GM12878 (cell line): ENCODE results near the gene NUB1. TPM values are rescaled to one million over a fixed set of nuclear protein-coding genes. Genes with fewer than 3 reads are reported as not detected.

Experiments
- ATAC-seq: fragments of 200-7000 bp; cut with Tn5 transposase; 3 replicates; pipeline ENCODE4 v1.9.1; 2020; ENCODE audit warnings: mild to moderate bottlenecking, moderate library complexity
- BruUV-seq: library from RNA; stranded (reverse); fragments of 400-500 nt; replicated peaks from 2 replicates; lab custom pipeline; 2021; lab: Mats Ljungman, UMichigan
- CTCF ChIA-PET: fragments of 300-600 bp; sonication (Branson Sonifier 250); formaldehyde crosslinking; extraction: SDS; loops from one replicate; lab custom pipeline; 2021; ENCODE audit warnings: inconsistent platforms; lab: Yijun Ruan, JAX
- POLR2A ChIA-PET: fragments of 350-600 bp; formaldehyde crosslinking; extraction: SDS; loops from one replicate; lab custom pipeline; 2021; ENCODE audit warnings: inconsistent platforms; lab: Charles Lee
- RAD21 ChIA-PET: fragments of 300-600 bp; sonication (Branson Sonifier 250); formaldehyde crosslinking; loops from one replicate; lab custom pipeline; 2023; ENCODE audit warnings: antibody characterized with exemption; ENCODE audit not compliant: unreplicated experiment; lab: Charles Lee
- SMC1A ChIA-PET: fragments of 300-600 bp; sonication (Branson Sonifier 250); formaldehyde crosslinking; loops from one replicate; lab custom pipeline; 2023; ENCODE audit not compliant: unreplicated experiment, uncharacterized antibody; lab: Charles Lee
- DNase-seq: peaks from one replicate; pipeline ENCODE4 v3.0.0-alpha.2; 2011; ENCODE audit warnings: low read depth, low spot score
- FAIRE-seq: peaks from 3 replicates; lab custom pipeline; 2011; peaks lifted over from hg19 to GRCh38; lab: Jason Lieb, UNC
- H2AFZ ChIP-seq: 2 replicates; pipeline ENCODE4 v1.6.0; 2011; ENCODE audit warnings: low read depth, low read length, control low read depth; ENCODE audit not compliant: control insufficient read depth
- H3K27ac ChIP-seq: 2 replicates; pipeline ENCODE4 v1.5.1; 2011; ENCODE audit warnings: control low read depth; ENCODE audit not compliant: control insufficient read depth, insufficient read depth
- H3K27me3 ChIP-seq, 2 experiments: replicated peaks in 1 of 2; 2 replicates each; pipeline versions ENCODE4 v1.6.0 to v1.6.1; 2011; ENCODE audit warnings: low read length in 1 of 2; ENCODE audit not compliant: control insufficient read depth in 2 of 2, insufficient read depth in 2 of 2
- H3K36me3 ChIP-seq, 2 experiments: 2 replicates each; pipeline ENCODE4 v1.5.1; 2011; ENCODE audit warnings: low read length in 1 of 2; ENCODE audit not compliant: control insufficient read depth in 2 of 2, insufficient read depth in 2 of 2
- H3K4me1 ChIP-seq: 2 replicates; pipeline ENCODE4 v1.6.1; 2011; ENCODE audit warnings: mild to moderate bottlenecking, low read length, moderate library complexity, mixed read lengths; ENCODE audit not compliant: control insufficient read depth, insufficient read depth
- H3K4me2 ChIP-seq: 2 replicates; pipeline ENCODE4 v1.6.0; 2011; ENCODE audit warnings: control low read depth; ENCODE audit not compliant: control insufficient read depth, insufficient read depth
- H3K4me3 ChIP-seq: fragments of 200-600 bp; sonication (generic); 2 replicates; pipeline ENCODE4 v1.5.1; 2016
- H3K79me2 ChIP-seq: 2 replicates; pipeline ENCODE4 v1.6.0; 2011; ENCODE audit warnings: low read length; ENCODE audit not compliant: control insufficient read depth, insufficient read depth
- H3K9ac ChIP-seq: 2 replicates; pipeline ENCODE4 v1.8.0; 2011; ENCODE audit warnings: low read length, control low read depth, mixed read lengths; ENCODE audit not compliant: control insufficient read depth, insufficient read depth
- H3K9me3 ChIP-seq: replicated peaks from 3 replicates; pipeline ENCODE4 v1.5.1; 2011; ENCODE audit warnings: mild to moderate bottlenecking, low read length; ENCODE audit not compliant: control insufficient read depth, insufficient read depth
- H4K20me1 ChIP-seq: 2 replicates; pipeline ENCODE4 v1.6.0; 2011; ENCODE audit not compliant: control insufficient read depth, insufficient read depth
- CHD4 ChIP-seq: fragments of 200-600 bp; sonication (generic); IDR thresholded peaks from 2 replicates; pipeline ENCODE4 v1.6.1; 2016; ENCODE audit warnings: mild to moderate bottlenecking
- FOXK2 ChIP-seq: fragments of 450-650 bp; IDR thresholded peaks from 2 replicates; pipeline ENCODE4 v1.6.1; 2017; ENCODE audit warnings: mild to moderate bottlenecking, moderate library complexity
- IKZF2 ChIP-seq, 2 experiments: fragments of 450-650 bp; IDR thresholded peaks; 2 replicates each; pipeline ENCODE4 v1.6.1; 2017; ENCODE audit warnings: mild to moderate bottlenecking in 2 of 2, moderate library complexity in 2 of 2
- MEF2B ChIP-seq: fragments of 450-650 bp; IDR thresholded peaks from 2 replicates; pipeline ENCODE4 v1.6.1; 2018; ENCODE audit warnings: mild to moderate bottlenecking, moderate library complexity; ENCODE audit not compliant: partially characterized antibody, poor library complexity, severe bottlenecking
- NRF1 ChIP-seq: conservative IDR thresholded peaks from 2 replicates; pipeline ENCODE4 v1.6.1; 2011; ENCODE audit warnings: mild to moderate bottlenecking, low read depth, low read length, improper control_type of control experiment
- POLR2A ChIP-seq: IDR thresholded peaks from 2 replicates; pipeline ENCODE4 v1.6.1; 2011; ENCODE audit warnings: low read depth, mild to moderate bottlenecking, low read length
- RBBP5 ChIP-seq: fragments of 200-600 bp; sonication (generic); conservative IDR thresholded peaks from 2 replicates; pipeline ENCODE4 v1.6.1; 2016
- STAT1 ChIP-seq: fragments of 450-650 bp; conservative IDR thresholded peaks from 2 replicates; pipeline ENCODE4 v1.6.1; 2014; ENCODE audit warnings: antibody characterized with exemption, mild to moderate bottlenecking
- WGBS: methylation state at CpG from one replicate; pipeline ENCODE4 v1.1.6; 2016; ENCODE audit warnings: low lambda C conversion rate; ENCODE audit not compliant: insufficient replicate concordance, insufficient coverage; ENCODE audit errors: missing lambda C conversion rate; 5-methylcytosine and 5-hydroxymethylcytosine counted together
- in situ Hi-C: fragments of 300-500 bp; cut with MboI; formaldehyde crosslinking; loops from 9 replicates; pipeline ENCODE4 v1.14.3; 2018; ENCODE audit warnings: mixed read lengths
- intact Hi-C: fragments of 100-400 bp; cut with micrococcal nuclease; formaldehyde crosslinking; loops from one replicate; pipeline ENCODE4 v1.14.2; 2022; ENCODE audit not compliant: unreplicated experiment
- polyA plus RNA-seq, 11 experiments: library from polyadenylated mRNA; depleted of rRNA in 4 of 11; unstranded in 6 of 11; stranded (reverse) in 5 of 11; fragments of >200 nt; fragmentation: Nextera tagmentation in 4 of 11; fragmentation: Illumina TruSeq in 1 of 11; extraction: Ambion mirVana in 4 of 11; extraction: Trizol in 1 of 11; gene quantifications; 1 replicate in 1 of 11; 2 replicates in 10 of 11; pipeline versions ENCODE4 v1.2.1 to v1.2.3, GENCODE V29; 2011 to 2016; ENCODE audit warnings: inconsistent platforms in 2 of 11, missing spikeins in 2 of 11, low read depth in 1 of 11
- total RNA-seq, 4 experiments: library from RNA; depleted of rRNA in 3 of 4; stranded (reverse); fragments of >200 nt in 3 of 4; fragmentation: Illumina TruSeq in 1 of 4; extraction: Trizol in 1 of 4; gene quantifications; 2 replicates each; pipeline versions ENCODE4 v1.2.1 to v1.2.3, GENCODE V29; 2013 to 2021
- TF ChIP-seq, protein P1 (sequence below): fragments of 150-350 bp; IDR thresholded peaks from 2 replicates; pipeline ENCODE4 v1.6.1; 2016; ENCODE audit warnings: low read depth, low read length
- TF ChIP-seq, protein P2 (sequence below): fragments of 450-650 bp; IDR thresholded peaks from 2 replicates; pipeline ENCODE4 v1.6.1; 2017; ENCODE audit warnings: low read depth, mild to moderate bottlenecking, moderate library complexity

NUB1 gene
- total and polyA plus RNA-seq, 10 of the 15 experiments (the other 5 are each of a cell fraction or from before 2014, with no cell fraction given) = 24.1 to 102 (median 49.0) TPM

- TF ChIP-seq, protein P1, sequence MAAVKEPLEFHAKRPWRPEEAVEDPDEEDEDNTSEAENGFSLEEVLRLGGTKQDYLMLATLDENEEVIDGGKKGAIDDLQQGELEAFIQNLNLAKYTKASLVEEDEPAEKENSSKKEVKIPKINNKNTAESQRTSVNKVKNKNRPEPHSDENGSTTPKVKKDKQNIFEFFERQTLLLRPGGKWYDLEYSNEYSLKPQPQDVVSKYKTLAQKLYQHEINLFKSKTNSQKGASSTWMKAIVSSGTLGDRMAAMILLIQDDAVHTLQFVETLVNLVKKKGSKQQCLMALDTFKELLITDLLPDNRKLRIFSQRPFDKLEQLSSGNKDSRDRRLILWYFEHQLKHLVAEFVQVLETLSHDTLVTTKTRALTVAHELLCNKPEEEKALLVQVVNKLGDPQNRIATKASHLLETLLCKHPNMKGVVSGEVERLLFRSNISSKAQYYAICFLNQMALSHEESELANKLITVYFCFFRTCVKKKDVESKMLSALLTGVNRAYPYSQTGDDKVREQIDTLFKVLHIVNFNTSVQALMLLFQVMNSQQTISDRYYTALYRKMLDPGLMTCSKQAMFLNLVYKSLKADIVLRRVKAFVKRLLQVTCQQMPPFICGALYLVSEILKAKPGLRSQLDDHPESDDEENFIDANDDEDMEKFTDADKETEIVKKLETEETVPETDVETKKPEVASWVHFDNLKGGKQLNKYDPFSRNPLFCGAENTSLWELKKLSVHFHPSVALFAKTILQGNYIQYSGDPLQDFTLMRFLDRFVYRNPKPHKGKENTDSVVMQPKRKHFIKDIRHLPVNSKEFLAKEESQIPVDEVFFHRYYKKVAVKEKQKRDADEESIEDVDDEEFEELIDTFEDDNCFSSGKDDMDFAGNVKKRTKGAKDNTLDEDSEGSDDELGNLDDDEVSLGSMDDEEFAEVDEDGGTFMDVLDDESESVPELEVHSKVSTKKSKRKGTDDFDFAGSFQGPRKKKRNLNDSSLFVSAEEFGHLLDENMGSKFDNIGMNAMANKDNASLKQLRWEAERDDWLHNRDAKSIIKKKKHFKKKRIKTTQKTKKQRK = no peak
- TF ChIP-seq STAT1 (no peak), RBBP5 (no peak)
Observed at GRCh38 chr7:151402029-151402835, 60.6 kb downstream of the NUB1 start (continued).

- CTCF ChIA-PET = no interaction called here
- BruUV-seq = no TSS peak
- peaks cover 13% of the 10 kb centered on the region for H3K4me1 ChIP-seq
- TF ChIP-seq CHD4 = no peak
- no peak for TF ChIP-seq FOXK2
- TF ChIP-seq IKZF2 (IDR thresholded peaks at IDR 0.05) = no peak
- TF ChIP-seq, protein P2, sequence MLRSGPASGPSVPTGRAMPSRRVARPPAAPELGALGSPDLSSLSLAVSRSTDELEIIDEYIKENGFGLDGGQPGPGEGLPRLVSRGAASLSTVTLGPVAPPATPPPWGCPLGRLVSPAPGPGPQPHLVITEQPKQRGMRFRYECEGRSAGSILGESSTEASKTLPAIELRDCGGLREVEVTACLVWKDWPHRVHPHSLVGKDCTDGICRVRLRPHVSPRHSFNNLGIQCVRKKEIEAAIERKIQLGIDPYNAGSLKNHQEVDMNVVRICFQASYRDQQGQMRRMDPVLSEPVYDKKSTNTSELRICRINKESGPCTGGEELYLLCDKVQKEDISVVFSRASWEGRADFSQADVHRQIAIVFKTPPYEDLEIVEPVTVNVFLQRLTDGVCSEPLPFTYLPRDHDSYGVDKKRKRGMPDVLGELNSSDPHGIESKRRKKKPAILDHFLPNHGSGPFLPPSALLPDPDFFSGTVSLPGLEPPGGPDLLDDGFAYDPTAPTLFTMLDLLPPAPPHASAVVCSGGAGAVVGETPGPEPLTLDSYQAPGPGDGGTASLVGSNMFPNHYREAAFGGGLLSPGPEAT = no peak
- TF ChIP-seq POLR2A = no peak
- TF ChIP-seq MEF2B = no peak
- no peak for TF ChIP-seq NRF1
- DNase-seq (no peak), FAIRE-seq (no peak), ATAC-seq (no peak)
- H3K36me3 ChIP-seq = no peaks in the 10 kb centered on the region
- no peaks in the 10 kb centered on the region for H4K20me1 ChIP-seq
- POLR2A ChIA-PET = no interaction called here
- no peak overlapping the region for H3K4me2 ChIP-seq
- no peak overlapping the region for H2AFZ ChIP-seq
- SMC1A ChIA-PET = no interaction called here
- H3K9ac ChIP-seq = no peak overlapping the region
- WGBS = 80% methylated on average over 9 of the region's 9 CpGs
- H3K9me3 ChIP-seq = no peaks in the 10 kb centered on the region
- intact Hi-C loops (no loop called here), in situ Hi-C loops (no loop called here)
- RAD21 ChIA-PET = no interaction called here
- no peak overlapping the region for H3K4me3 ChIP-seq
- peaks cover under 1 to 1% of the 10 kb centered on the region in 2 experiments; a peak in 1 of 4 replicates for H3K27me3 ChIP-seq
- no peaks in the 10 kb centered on the region for H3K79me2 ChIP-seq
- no peak overlapping the region for H3K27ac ChIP-seq
Observed at GRCh38 chr7:151403764-151404163, 62.2 kb downstream of the NUB1 start.
